Activated gamma-delta T cell (primary cell): ENCODE data around the gene ARHGEF10L.
"Not testable (repeated sequence)": the region's sequence is repeated elsewhere in the genome, so short reads cannot be mapped to it uniquely, and the experiment has no call there.

ENCODE experiments used
- DNase-seq: peaks from one replicate; lab custom pipeline; 2025; lab: John Stamatoyannopoulos, UW
- total RNA-seq, 2 donors: gene quantifications; one replicate each; lab custom pipeline; 2026; lab: John Stamatoyannopoulos, UW

ARHGEF10L gene
- 0 to 0.04 reads per million in 2 donors for total RNA-seq

- DNase-seq = no peak
Observed at GRCh38 chr1:17539477-17540254, at the start of gene ARHGEF10L. TSS of gene ARHGEF10L (plus strand) at chr1:17539698. CDS start at chr1:17580596, 40,898 bp downstream.

DNA sequence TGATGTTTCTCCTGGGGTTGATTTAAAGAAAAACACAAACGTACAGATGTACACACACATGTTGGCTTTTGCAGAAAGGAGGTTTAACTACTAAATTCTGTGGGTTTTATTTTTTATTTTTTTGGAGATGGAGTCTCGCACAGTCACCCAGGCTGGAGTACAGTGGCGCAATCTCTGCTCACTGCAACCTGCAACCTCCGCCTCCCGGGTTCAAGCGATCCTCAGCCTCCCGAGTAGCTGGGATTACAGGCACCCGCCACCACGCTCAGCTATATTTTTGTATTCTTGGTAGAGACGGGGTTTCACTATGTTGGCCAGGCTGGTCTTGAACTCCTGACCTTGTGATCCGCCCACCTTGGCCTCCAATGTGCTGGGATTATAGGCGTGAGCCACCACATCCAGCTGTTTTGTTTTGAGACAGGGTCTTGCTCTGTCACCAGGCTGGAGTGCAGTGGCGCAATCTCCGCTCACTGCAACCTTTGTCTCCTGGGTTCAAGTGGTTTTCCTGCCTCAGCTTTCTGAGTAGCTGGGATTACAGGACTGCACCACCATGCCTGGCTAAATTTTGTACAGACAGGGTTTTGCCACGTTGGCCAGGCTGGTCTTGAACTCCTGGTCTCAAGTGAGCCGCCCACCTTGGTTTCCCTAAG lies 49.6 kb upstream of the ARHGEF10L start:
- not testable (repeated sequence) for DNase-seq

- DNase-seq = not testable (repeated sequence)
Observed at GRCh38 chr1:17490667-17491066, 48.8 kb upstream of the ARHGEF10L start.

GRCh38 chr1:17494114-17494729 lies 45.3 kb upstream of the ARHGEF10L start:
- DNase-seq = no peak

DNA sequence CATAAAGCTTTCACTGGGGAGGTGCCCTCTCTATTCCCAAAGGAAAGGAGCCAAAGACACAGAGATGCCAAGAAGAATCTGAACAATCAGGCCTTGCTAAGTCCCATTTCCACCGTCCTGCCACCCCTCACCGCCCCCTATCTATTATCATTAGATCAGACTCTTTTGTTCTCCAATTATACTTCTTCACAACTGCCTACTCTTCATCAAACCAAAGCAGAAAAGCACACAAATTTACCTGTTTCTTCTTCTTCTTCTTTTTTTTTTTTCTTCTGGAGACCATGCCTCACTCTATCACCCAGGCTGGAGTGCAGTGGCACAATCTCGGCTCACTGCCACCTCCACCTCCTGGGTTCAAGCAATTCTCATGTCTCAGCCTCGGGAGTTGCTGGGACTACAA lies 43.1 kb upstream of the ARHGEF10L start:
- DNase-seq = no peak

GRCh38 chr1:17498214-17498613 lies 41.3 kb upstream of the ARHGEF10L start:
- no peak for DNase-seq

GRCh38 chr1:17502326-17502778 lies 37.1 kb upstream of the ARHGEF10L start:
- no peak for DNase-seq

DNA sequence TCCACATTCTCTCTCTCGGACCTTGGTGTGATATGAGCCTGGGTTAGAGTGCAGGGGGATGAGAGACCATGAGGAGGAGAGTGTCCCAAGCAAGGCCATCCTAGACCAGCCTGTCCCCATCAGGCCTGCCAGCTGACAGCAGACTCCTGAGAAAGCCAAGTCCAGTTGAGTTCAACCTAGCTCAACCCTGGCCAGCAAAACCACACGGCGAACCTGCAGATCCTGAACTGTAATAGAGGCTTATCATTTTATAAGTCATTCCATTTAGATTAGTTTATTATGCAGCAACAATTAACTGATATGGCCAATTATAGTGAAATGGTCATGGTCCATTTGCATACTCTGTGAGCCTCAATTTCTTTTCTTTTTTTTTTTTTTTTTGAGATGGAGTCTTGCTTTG lies 36.4 kb upstream of the ARHGEF10L start:
- DNase-seq = no peak

DNA sequence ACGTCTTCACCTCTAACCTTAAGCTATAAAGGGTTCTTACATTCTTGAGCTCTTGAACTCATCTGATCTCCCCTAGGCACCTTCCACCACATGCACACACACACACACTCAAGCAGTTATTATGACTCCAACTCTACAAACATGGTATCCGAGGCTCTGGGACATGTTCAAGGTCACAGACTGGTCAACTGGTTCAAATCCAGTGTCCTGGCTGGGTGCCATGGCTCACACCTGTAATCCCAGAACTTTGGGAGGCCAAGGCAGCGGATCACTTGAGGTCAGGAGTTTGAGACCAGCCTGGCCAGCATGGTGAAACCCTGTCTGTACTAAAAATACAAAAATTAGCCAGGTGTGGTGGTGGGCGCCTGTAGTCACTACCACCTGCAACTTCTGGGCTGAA lies 32.3 kb upstream of the ARHGEF10L start:
- DNase-seq = not testable (repeated sequence)

GRCh38 chr1:17507915-17508314 lies 31.6 kb upstream of the ARHGEF10L start:
- no peak for DNase-seq

- DNase-seq = no peak
Observed at GRCh38 chr1:17509363-17509762, 30.1 kb upstream of the ARHGEF10L start.

- no peak for DNase-seq
Observed at GRCh38 chr1:17510138-17510537, 29.4 kb upstream of the ARHGEF10L start.

DNA sequence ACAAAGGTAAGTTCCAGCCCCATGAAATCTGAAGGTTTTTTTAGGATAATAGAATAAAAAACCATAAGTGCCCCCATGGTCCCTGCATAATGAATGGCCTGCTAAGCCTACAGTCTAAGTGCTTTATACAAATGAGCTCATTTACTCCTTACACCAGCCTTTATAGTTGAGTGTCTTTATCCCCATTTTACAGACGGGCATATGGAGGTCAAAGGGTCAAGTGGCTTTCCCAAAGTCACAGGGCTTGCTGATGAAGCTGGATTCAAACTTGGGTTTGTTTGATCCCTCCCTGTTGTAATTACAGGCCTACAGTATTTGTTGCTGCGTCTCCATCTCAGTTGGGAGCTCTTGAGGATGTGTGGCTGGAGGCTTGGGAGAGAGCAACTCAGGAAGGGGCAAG lies 28.3 kb upstream of the ARHGEF10L start:
- DNase-seq = no peak

DNA sequence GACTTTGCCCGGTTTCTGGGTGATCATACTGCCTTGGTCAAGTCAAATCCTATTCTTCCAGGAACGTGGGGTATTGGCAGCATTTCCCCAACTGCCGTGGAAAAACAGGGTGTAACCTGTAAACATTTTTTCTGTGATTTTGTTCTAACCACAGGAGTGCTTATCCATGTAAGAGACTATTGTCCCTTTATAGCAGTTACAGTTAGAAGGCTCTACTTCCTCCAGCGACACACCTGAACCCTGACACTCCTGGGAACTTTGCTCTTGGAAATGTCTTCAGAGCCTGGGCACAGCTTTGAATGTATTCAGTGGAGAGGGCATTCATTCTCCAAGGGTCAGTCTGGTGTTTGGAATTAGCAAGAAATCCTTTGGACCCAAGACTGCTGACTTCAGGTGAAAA lies 26.4 kb upstream of the ARHGEF10L start:
- DNase-seq = no peak

DNA sequence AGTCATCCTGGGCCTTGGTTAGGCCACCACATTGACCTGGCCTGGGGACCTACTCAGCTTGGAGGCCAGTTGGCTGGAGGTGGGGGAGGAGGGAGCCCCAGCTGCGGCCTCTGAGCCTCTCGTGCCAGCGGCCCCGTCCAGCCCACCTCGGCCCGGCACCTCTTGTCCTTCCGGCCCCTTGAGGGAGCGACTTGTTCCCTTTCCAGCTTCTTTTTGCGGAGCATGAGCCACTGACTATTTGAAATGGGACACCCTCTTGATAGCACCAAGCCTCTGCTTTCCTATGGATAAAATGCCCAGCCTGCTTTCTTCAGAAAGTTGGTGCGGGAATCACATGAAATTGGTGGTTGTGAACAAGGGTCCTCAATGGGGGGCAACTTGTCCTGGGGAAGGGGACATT lies 24.7 kb upstream of the ARHGEF10L start:
- DNase-seq = no peak

DNA sequence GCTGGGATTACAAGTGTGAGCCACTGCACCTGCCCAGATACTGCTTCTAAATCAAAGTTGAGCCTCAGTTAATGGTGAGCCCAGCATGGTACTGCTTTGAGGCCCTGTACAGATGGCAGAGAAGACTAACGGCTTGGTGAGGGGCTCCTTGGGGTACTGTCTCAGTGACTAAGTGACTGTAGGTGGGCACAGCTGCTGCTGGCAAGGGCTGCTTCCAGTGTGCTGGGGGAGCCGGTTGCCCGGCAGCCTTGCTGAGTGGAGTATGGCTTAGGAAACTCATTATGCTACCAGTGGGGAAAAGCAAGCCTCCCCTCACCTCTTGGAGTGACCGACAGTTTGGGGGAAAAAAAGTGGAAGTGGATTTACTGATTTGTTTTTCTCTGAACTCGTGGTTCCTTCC lies 23.6 kb upstream of the ARHGEF10L start:
- DNase-seq = no peak

- DNase-seq = no peak
Observed at GRCh38 chr1:17516303-17517214, 22.9 kb upstream of the ARHGEF10L start.

GRCh38 chr1:17520041-17520440 lies 19.5 kb upstream of the ARHGEF10L start:
- DNase-seq = no peak

- DNase-seq = no peak
Observed at GRCh38 chr1:17520473-17521319, 18.8 kb upstream of the ARHGEF10L start.

DNA sequence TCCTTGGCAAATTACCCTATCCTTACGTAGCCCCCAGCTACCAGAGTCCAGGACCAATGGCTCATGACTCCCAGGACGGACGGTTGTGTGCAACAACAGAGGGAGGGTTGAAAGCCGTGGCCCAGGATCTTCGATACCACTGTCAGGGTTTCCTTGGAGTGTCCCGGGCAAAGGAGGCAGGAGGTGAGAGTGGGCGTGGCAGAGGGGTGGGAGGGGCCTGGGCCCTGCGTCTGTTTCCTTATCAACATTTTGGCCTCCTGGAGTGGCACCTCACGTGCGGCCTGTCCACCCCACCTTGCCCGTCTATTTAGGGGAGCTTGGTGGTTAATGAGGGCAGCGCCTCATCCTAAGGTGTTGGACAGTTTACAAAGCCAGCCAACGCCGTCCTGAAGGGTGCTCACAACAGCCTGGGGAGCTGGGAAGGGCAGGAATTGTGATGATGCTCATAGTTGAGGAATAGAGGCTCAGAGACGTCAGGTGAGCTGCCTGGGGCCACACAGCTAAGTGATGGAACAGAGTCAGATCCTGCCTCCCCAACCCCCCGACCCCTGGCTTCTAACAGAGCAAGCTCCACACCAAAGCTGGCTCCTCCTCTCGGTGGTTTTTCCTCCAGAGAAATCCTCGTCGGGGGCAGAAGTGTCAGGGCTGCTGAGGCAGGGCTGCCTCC lies 17.4 kb upstream of the ARHGEF10L start:
- no peak for DNase-seq
